Esophagus squamous epithelium (tissue), 5 donors: ENCODE data around the gene TH. TPM values are rescaled to one million over a fixed set of nuclear protein-coding genes. Genes with fewer than 3 reads are reported as not detected.

Source experiments
- DNase-seq: peaks from one replicate; lab custom pipeline; 2025; lab: John Stamatoyannopoulos, UW
- H3K27ac ChIP-seq, 4 donors: fragments of 200-600 bp; sonication (generic); one replicate each; pipeline ENCODE4 v1.5.1; 2016 to 2019; ENCODE audit warnings: mild to moderate bottlenecking in 1 of 4
- H3K27me3 ChIP-seq, 4 donors: fragments of 200-600 bp; sonication (generic); 1 replicate in 3 of 4; 2 replicates in 1 of 4; pipeline versions ENCODE4 v1.5.1 to v1.6.0; 2017 to 2021; ENCODE audit warnings: antibody characterized with exemption in 1 of 4
- H3K36me3 ChIP-seq, 3 donors: fragments of 200-600 bp; sonication (generic); one replicate each; pipeline ENCODE4 v1.5.1; 2016 to 2019
- H3K4me1 ChIP-seq, 3 donors: fragments of 200-600 bp; sonication (generic); one replicate each; pipeline ENCODE4 v1.5.1; 2017 to 2019
- H3K4me3 ChIP-seq, 4 donors: fragments of 200-600 bp; sonication (generic); 1 replicate in 3 of 4; 2 replicates in 1 of 4; pipeline ENCODE4 v1.5.1; 2016 to 2019; ENCODE audit warnings: mild to moderate bottlenecking in 2 of 4, moderate library complexity in 1 of 4
- H3K9me3 ChIP-seq, 3 donors: fragments of 200-600 bp; sonication (generic); one replicate each; pipeline ENCODE4 v1.5.1; 2016 to 2019
- POLR2A ChIP-seq, 4 donors: fragments of 450-650 bp; IDR thresholded peaks; one replicate each; pipeline ENCODE4 v1.6.1; 2017; ENCODE audit warnings: antibody characterized with exemption in 4 of 4, mild to moderate bottlenecking in 4 of 4, moderate library complexity in 3 of 4
- WGBS, 2 donors: methylation state at CpG; one replicate each; pipeline ENCODE4 v1.1.5; 2018; 5-methylcytosine and 5-hydroxymethylcytosine counted together
- intact Hi-C: fragments of 100-400 bp; cut with DNase I; formaldehyde crosslinking; loops from one replicate; pipeline ENCODE4 v1.15.0; 2022
- total RNA-seq, 4 donors: library from RNA; depleted of rRNA; stranded (reverse); fragments of >200 nt; gene quantifications; one replicate each; pipeline ENCODE4 v1.1.0, GENCODE V29; 2016
- TF ChIP-seq, protein P1 (sequence below), 6 experiments: fragments of 450-650 bp in 4 of 6; fragments of 200-600 bp in 2 of 6; sonication (generic) in 2 of 6; IDR thresholded peaks; one replicate each; pipeline ENCODE4 v1.5.1; 2016 to 2019; ENCODE audit warnings: antibody characterized with exemption in 6 of 6, mild to moderate bottlenecking in 4 of 6, moderate library complexity in 4 of 6
- donor health status: DM: yes; HTN: yes; CAD: no.

The TH gene
- total RNA-seq, 4 donors from 2014 or later: 0.34 to 0.76 TPM; not detected in 2

DNA sequence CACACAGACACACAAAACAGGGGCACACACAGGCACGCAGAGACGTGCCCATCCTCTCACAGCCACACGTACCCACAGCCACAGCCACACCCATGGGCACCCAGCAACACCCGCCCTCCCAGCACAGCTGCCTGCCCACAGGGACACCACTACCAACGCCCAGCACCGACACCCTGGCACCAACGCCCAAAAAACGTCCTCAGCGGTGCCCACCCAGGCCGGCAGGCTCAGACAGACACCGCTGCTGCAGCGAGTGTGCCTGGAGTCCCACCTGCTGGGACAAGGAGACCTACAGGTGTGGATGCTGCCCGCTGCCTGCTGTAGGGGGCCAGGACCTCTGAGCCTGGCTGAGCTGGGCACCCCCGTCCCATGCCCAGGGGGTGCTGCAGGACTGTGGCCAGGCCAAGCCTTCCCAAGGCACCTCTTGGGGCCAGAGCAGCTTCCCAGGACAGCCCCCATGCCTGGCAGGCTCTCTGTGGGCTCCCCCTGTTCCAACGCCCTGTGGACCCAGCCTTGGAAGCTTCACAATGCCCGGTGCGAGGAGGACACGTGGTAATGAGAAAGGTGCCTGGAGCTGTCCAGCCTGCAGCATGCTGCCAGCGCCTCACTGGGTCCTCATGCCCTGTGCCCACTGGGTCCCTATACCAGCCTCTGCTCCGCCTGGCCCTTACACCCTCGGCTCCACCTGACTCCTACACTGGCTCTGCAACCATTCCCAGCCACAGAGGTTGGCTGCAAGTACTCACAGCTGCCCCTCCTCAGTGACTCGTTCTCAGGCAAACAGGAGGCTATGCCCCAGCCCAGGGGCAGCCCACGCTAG is 45.8 kb upstream of the TH start:
- no peak overlapping the region for H3K4me3 ChIP-seq
- H3K36me3 ChIP-seq: no peaks in the 10 kb centered on the region
- H3K27me3 ChIP-seq: peaks cover 0 to 89% (median 0%) of the 10 kb centered on the region in 4 donors

GRCh38 chr11:2216400-2217064 is 44.9 kb upstream of the TH start:
- Histone ChIP-seq H3K4me3 (no peak overlapping the region), H3K4me1 (peaks cover 0 to 23% (median 3%) of the 10 kb centered on the region in 3 donors), H3K27me3 (peaks cover 0 to 84% (median 0%) of the 10 kb centered on the region in 4 donors), H3K27ac (no peak overlapping the region), H3K9me3 (no peaks in the 10 kb centered on the region), H3K36me3 (no peaks in the 10 kb centered on the region)
- DNase-seq: no peak
- TF ChIP-seq, protein P1, sequence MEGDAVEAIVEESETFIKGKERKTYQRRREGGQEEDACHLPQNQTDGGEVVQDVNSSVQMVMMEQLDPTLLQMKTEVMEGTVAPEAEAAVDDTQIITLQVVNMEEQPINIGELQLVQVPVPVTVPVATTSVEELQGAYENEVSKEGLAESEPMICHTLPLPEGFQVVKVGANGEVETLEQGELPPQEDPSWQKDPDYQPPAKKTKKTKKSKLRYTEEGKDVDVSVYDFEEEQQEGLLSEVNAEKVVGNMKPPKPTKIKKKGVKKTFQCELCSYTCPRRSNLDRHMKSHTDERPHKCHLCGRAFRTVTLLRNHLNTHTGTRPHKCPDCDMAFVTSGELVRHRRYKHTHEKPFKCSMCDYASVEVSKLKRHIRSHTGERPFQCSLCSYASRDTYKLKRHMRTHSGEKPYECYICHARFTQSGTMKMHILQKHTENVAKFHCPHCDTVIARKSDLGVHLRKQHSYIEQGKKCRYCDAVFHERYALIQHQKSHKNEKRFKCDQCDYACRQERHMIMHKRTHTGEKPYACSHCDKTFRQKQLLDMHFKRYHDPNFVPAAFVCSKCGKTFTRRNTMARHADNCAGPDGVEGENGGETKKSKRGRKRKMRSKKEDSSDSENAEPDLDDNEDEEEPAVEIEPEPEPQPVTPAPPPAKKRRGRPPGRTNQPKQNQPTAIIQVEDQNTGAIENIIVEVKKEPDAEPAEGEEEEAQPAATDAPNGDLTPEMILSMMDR (IDR thresholded peaks at IDR 0.05): no peak
- TF ChIP-seq POLR2A (IDR thresholded peaks at IDR 0.05): no peak
- WGBS, 2 donors: 62% methylated on average over 6 of the region's 9 CpGs; no CpG with 5 or more reads in 1 of the 2 donors
- intact Hi-C loops: no loop called here

More for the DNA sequence above, 45.8 kb upstream of the TH start:
- TF ChIP-seq, protein P1 (IDR thresholded peaks at IDR 0.05): no peak
- no peak for TF ChIP-seq POLR2A (IDR thresholded peaks at IDR 0.05)
- WGBS, 2 donors: 49 to 54% methylated on average over 9 to 15 of the region's 23 CpGs
- DNase-seq: no peak
- intact Hi-C loops: no loop called here
- H3K9me3 ChIP-seq: no peaks in the 10 kb centered on the region
- H3K4me1 ChIP-seq: peaks cover 0 to 23% (median 3%) of the 10 kb centered on the region in 3 donors
- no peak overlapping the region for H3K27ac ChIP-seq

DNA sequence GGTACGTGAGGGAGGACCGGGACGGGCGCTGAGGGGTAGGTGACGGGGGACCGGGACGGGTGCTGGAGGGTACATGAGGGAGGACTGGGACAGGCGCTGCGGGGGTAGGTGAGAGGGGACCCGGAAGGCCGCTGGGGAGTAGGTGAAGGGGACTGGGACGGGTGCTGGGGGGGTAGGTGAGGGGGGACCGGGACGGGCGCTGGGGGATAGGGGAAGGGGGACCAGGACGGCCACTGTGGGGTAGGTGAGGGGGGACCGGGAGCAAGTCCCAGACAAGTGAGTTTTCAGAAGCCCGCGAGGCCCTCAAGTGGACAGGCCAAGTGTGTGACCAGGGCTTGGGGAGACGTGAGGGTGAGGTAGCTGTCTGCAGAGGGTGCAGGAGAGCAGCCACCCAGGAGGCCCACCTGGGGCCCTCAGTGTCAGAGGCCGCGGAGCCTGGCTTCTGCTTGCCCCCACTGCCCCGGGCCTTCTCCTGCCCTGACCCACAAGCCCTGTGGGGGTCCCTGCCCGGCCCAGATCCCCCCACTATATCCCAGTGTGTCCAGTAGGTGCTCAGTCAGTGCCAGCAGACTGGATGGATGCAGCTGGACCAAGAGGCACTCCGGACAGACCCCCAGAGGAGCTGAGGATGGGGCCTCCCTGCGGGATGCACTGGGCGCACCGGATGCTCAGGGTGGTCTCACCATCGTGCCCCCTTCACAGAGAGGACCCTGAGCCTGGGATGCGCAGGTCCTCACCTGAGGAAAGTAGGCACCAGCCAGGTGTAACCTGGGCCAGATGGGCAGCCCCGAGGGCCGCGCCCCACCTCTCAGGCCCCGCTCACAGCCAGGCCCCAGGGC is 44.2 kb upstream of the TH start:
- no peak overlapping the region for H3K27ac ChIP-seq
- WGBS, 2 donors: 72 to 92% methylated on average over 17 to 18 of the region's 34 CpGs
- H3K4me1 ChIP-seq: peaks cover 0 to 29% (median 3%) of the 10 kb centered on the region in 3 donors
- TF ChIP-seq POLR2A (IDR thresholded peaks at IDR 0.05): no peak
- TF ChIP-seq, protein P1 (IDR thresholded peaks at IDR 0.05): no peak
- H3K4me3 ChIP-seq: no peak overlapping the region
- intact Hi-C loops: no loop called here
- H3K9me3 ChIP-seq: no peaks in the 10 kb centered on the region
- no peak for DNase-seq
- H3K36me3 ChIP-seq: no peaks in the 10 kb centered on the region
- peaks cover 0 to 82% (median 0%) of the 10 kb centered on the region in 4 donors for H3K27me3 ChIP-seq

DNA sequence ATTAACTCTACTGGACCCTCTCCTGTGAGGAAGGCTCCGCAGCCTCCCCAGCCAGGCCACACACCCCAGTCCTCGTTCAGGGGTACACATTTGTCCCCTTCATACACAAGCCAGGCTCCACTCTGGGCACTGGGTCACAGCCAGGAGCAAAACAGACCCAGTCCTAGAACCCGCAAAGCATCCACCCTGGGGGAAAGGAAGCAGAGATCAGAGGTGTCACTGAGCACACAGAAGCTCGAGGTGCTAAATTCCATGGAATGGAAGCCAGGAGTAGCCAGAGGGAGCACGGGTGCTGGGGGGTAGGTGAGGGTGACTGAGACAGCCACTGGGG is 43.6 kb upstream of the TH start:
- peaks cover 0 to 34% (median 3%) of the 10 kb centered on the region in 3 donors for H3K4me1 ChIP-seq
- no peak overlapping the region for H3K4me3 ChIP-seq
- DNase-seq: no peak
- no peak overlapping the region for H3K27ac ChIP-seq
- H3K9me3 ChIP-seq: no peaks in the 10 kb centered on the region
- TF ChIP-seq, protein P1 (IDR thresholded peaks at IDR 0.05): no peak
- no peak for TF ChIP-seq POLR2A (IDR thresholded peaks at IDR 0.05)
- H3K27me3 ChIP-seq: peaks cover 0 to 85% (median 0%) of the 10 kb centered on the region in 4 donors
- no peaks in the 10 kb centered on the region for H3K36me3 ChIP-seq
- intact Hi-C loops: no loop called here
- WGBS, 2 donors: 67 to 84% methylated on average over 3 of the region's 5 CpGs
